Osteocyte (in vitro differentiated cells): ENCODE measurements around the gene HHLA2. TPM values are rescaled to one million over a fixed set of nuclear protein-coding genes. Genes with fewer than 3 reads are reported as not detected.
"Not testable (repeated sequence)": the region's sequence is repeated elsewhere in the genome, so short reads cannot be mapped to it uniquely, and the experiment has no call there.

ENCODE experiments used
- DNase-seq: peaks from one replicate; pipeline ENCODE4 v3.0.0; 2021; ENCODE audit warnings: mixed read lengths; ENCODE audit not compliant: unreplicated experiment; ENCODE audit errors: extremely low spot score
- H3K27ac Mint-ChIP-seq: one replicate; pipeline ENCODE4 v1.8.0; 2021; ENCODE audit warnings: mild to moderate bottlenecking, mixed read lengths; ENCODE audit not compliant: unreplicated experiment
- H3K27me3 Mint-ChIP-seq: one replicate; pipeline ENCODE4 v1.8.0; 2021; ENCODE audit warnings: mixed read lengths; ENCODE audit not compliant: unreplicated experiment
- H3K36me3 Mint-ChIP-seq: one replicate; pipeline ENCODE4 v1.8.0; 2021; ENCODE audit warnings: mixed read lengths; ENCODE audit not compliant: unreplicated experiment
- H3K4me1 Mint-ChIP-seq: one replicate; pipeline ENCODE4 v1.8.0; 2021; ENCODE audit warnings: mixed read lengths; ENCODE audit not compliant: unreplicated experiment
- H3K4me3 Mint-ChIP-seq: one replicate; pipeline ENCODE4 v1.8.0; 2021; ENCODE audit warnings: mild to moderate bottlenecking, moderate library complexity, mixed read lengths; ENCODE audit not compliant: unreplicated experiment
- H3K9me3 Mint-ChIP-seq: one replicate; pipeline ENCODE4 v1.8.0; 2021; ENCODE audit warnings: mixed read lengths; ENCODE audit not compliant: unreplicated experiment
- CTCF ChIP-seq: fragments of 200-600 bp; sonication (generic); IDR thresholded peaks from 2 replicates; pipeline ENCODE4 v1.5.0; 2021; ENCODE audit warnings: antibody characterized with exemption, mild to moderate bottlenecking, moderate library complexity
- total RNA-seq: library from RNA; stranded (reverse); gene quantifications from 2 replicates; pipeline ENCODE4 v1.2.1, GENCODE V29; 2021

The HHLA2 gene
- total RNA-seq, 1 donor from 2014 or later = not detected

GRCh38 chr3:108271626-108272025, 24.7 kb upstream of the HHLA2 start:
- no peak for DNase-seq
- Mint-ChIP-seq H3K9me3 (peaks cover 4% of the 10 kb centered on the region), H3K36me3 (no peaks in the 10 kb centered on the region), H3K27me3 (no peaks in the 10 kb centered on the region), H3K4me1 (no peaks in the 10 kb centered on the region), H3K4me3 (no peak overlapping the region), H3K27ac (no peak overlapping the region)
- TF ChIP-seq CTCF = no peak

- H3K36me3 Mint-ChIP-seq, DNase-seq, H3K27ac Mint-ChIP-seq, H3K4me3 Mint-ChIP-seq, H3K27me3 Mint-ChIP-seq, H3K4me1 Mint-ChIP-seq: not testable (repeated sequence)
- H3K9me3 Mint-ChIP-seq = peaks cover 14% of the 10 kb centered on the region
Measured at GRCh38 chr3:108279066-108279465, 17.3 kb upstream of the HHLA2 start.

DNA sequence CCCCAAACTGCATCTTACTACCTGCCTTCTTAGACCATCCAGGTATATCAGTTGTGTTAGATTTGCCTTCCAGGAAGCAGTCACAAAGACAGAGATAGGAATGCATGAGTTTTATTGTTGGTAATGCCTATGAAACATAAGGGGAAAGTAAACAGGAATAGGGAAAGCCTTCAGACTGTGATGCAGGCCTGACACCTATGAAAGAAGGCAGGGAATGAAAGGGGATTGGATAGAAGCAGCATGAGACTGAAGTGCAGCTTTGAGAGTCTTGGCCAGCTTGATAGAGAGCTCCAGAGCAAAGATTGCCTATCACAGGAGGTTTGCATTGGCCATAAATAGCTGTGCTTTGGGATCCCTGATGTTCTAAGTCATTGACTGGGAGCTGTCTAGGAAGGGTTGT, 15.9 kb upstream of the HHLA2 start:
- no peak overlapping the region for H3K27ac Mint-ChIP-seq
- no peaks in the 10 kb centered on the region for H3K4me1 Mint-ChIP-seq
- TF ChIP-seq CTCF = no peak

GRCh38 chr3:108281670-108282069, 14.7 kb upstream of the HHLA2 start:
- TF ChIP-seq CTCF = no peak
- no peak overlapping the region for H3K27ac Mint-ChIP-seq
- no peak overlapping the region for H3K4me3 Mint-ChIP-seq
- H3K4me1 Mint-ChIP-seq = no peaks in the 10 kb centered on the region
- H3K27me3 Mint-ChIP-seq = peaks cover 9% of the 10 kb centered on the region
- peaks cover 14% of the 10 kb centered on the region for H3K9me3 Mint-ChIP-seq
- no peaks in the 10 kb centered on the region for H3K36me3 Mint-ChIP-seq
- DNase-seq = no peak

More for the DNA sequence above, 15.9 kb upstream of the HHLA2 start:
- Mint-ChIP-seq H3K9me3 (peaks cover 14% of the 10 kb centered on the region), H3K27me3 (peaks cover 8% of the 10 kb centered on the region), H3K4me3 (no peak overlapping the region), H3K36me3 (no peaks in the 10 kb centered on the region)
- no peak for DNase-seq

DNA sequence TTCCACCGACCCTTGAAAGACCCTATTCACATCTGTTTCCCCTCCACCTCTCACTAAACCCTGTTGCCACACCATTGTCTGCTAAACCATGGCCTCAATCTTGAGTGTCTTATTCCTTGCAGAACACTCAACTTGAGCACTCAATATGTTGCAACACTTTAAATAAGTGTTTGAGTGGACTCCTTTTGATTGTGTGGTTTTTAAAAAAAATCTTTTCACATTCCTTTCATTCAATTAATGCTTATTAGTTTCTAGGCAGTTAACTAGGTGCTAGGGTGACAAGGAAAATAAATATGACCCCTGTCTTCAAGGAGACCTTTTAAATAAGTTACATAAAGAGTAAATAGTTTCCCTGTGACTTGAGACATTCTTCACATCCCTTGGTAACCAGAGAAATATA, 13.3 kb upstream of the HHLA2 start:
- Mint-ChIP-seq H3K27me3 (peaks cover 9% of the 10 kb centered on the region), H3K4me3 (no peak overlapping the region), H3K9me3 (peaks cover 7% of the 10 kb centered on the region), H3K36me3 (no peaks in the 10 kb centered on the region), H3K4me1 (no peaks in the 10 kb centered on the region), H3K27ac (no peak overlapping the region)
- DNase-seq = no peak
- TF ChIP-seq CTCF = no peak

DNA sequence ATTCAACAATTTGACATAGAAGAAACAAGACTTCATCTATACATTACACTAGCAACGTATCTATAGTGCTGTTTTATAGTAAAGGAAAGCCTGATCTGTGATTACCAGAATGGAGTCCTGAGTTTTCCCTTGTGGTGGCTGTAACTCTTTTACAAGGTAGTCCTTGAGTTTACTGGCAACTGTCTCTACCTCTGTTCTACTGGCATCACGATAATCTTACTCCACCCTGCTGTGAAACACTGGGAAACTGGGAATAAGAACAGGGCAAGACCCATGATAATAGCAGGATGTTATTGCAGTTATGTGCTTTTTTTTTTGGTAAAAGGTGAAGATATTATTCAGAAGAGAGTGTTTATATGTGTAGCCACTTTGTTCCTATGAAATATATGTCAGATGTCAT, 12.4 kb upstream of the HHLA2 start:
- H3K36me3 Mint-ChIP-seq = no peaks in the 10 kb centered on the region

More for the DNA sequence above, 12.4 kb upstream of the HHLA2 start:
- TF ChIP-seq CTCF = no peak
- Mint-ChIP-seq H3K4me1 (no peaks in the 10 kb centered on the region), H3K9me3 (peaks cover 3% of the 10 kb centered on the region), H3K27ac (no peak overlapping the region), H3K27me3 (peaks cover 9% of the 10 kb centered on the region), H3K4me3 (no peak overlapping the region)
- no peak for DNase-seq
